ENCODE results near the gene NECTIN4.
"Not testable (repeated sequence)": the region's sequence is repeated elsewhere in the genome, so short reads cannot be mapped to it uniquely, and the experiment has no call there.

The NECTIN4 gene

DNA sequence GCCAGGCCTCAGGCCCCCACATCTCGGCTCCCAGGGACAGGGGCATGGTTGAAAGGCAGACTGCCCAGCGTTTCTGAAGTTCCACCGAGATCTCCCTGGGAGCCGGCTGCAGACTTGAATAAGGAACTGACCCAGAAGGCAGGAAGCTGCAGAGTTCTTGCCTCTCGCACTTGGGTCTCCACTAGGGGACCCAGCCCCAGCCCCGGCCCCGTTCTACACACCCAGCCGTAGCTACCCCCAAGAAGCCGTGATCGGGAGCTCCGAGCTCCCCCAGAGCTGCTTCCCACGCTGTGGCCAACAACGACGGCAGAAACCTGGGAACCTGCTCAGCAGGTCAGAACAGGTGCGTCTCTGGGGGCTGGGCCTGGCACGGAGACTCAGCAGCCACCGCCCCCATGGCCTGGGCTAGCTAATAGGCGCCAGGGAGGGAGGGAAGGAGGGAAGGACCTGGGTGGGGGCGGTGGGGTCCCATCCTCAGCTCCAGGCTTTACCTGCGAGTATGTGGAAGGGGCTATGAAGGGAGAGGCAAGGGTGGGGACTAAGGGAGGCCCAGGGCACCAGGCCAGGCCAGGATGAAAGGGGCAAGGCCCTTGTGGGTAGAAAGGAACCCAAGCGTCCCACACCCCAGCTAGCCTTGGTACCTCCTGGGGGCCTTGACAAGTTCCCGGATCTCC, at the start of gene NECTIN4:
Gene NECTIN4 (minus strand): TSS at position 308 of the 674 bp plus-strand sequence. CDS start 262 bp downstream, at position 46.
- no peak for DNase-seq

DNA sequence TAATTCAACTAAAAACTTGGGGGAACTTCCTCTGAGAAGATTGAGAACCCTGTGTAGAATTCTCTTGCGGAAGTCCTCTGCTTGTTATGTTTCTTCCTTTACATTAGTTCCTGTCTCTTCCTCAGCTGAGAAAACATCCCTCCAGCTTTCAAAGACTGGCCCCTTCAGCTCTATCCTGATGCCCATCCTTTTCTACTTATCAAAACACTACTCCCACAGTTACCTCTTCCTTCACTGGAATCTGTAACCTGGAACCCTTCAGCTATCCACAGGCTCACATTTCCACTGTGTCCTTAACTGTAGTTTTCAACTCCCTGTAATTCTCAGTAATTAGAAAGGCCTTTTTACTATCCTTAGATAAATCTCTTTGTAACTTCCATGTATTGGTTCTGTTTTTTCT, 49.1 kb upstream of the NECTIN4 start:
- no peak for DNase-seq

DNA sequence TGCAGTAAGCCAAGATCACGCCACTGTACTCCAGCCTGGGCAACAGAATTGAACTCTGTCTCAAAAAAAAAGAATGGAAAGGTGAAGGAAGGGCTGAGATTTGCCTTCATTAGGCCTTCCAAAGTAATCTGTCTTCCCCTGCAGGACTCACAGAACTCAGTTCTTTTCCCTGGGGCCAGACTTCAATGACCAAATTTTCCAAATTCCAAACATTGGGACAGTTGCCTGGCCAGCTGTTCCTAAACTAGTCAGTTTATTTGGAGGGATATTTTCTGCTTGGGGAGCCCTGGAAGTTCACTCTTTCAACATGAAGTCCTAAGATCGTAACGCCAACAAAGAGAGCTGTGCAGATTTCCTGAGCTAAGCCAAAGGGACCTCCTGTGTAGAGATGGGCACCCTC, 48.5 kb upstream of the NECTIN4 start:
- no peak for DNase-seq

DNA sequence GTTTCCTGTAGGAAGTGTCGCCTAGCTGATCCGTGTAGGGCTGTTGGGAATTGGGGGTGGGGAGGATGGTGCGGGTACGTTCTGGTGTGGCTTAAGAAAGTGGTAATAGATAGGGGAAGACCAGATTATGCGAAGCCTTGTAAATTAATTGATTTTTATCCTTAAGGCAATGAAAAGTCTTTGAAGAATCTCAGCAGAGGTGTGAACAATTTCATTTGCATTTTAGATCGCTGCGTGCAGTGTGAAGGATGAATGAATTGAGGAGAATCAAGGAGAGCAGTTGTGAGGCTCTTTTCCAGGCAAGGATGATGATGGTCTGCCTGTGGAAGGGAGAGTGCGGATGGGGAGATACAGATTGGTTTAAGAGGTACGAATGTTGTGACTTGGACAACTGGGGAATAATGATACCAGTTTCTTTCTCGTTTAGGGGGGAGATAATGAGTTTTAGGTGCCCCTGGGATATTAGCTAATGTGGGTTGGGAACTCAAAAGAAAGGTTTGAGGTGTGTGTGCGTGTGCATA, 43.9 kb upstream of the NECTIN4 start:
- no peak for DNase-seq

DNA sequence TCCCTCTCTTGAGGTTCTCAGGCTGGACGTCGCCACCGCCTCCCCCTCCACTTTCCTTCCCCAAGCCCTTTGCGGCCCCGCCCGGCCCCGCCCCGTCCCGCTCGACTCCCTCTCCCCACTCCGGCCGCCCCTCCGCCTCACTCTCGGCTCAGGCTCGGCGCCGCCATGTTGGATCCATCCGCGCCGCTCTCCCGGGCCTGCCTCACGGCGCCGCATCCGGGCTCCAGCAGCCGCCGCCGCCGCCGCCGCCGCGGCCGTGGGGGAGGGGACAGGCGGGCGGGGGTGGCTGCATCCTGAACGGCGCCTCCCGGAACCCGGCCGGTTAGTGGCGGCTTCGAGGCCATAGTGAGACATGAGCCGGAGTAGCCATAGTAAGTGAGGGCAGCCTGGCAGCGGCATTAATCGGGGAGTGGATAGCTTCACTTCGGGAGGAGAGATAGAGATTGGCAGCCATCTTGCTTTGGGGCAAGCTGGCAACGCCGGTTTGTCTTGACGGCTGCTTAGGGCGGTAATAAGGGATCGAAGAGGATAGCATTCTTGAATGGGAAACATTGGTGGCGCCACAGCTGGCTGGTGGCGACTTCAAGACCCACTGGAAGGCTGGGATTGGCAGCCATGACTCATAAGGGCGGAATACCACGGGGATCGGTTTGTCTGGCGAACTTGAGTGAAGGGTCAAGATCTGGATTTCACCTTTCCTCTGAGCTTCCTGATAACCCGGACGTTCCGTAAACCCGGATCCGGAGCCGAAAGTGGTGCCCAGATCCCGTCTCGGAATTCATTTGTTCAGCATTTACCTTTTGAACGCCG, 43.3 kb upstream of the NECTIN4 start, which contains the start of gene DEDD:
Gene DEDD (minus strand): TSS at position 258 of the 810 bp plus-strand sequence. CDS start 8,205 bp downstream, outside the sequence.
- peak; percentile 97 for DNase-seq

DNA sequence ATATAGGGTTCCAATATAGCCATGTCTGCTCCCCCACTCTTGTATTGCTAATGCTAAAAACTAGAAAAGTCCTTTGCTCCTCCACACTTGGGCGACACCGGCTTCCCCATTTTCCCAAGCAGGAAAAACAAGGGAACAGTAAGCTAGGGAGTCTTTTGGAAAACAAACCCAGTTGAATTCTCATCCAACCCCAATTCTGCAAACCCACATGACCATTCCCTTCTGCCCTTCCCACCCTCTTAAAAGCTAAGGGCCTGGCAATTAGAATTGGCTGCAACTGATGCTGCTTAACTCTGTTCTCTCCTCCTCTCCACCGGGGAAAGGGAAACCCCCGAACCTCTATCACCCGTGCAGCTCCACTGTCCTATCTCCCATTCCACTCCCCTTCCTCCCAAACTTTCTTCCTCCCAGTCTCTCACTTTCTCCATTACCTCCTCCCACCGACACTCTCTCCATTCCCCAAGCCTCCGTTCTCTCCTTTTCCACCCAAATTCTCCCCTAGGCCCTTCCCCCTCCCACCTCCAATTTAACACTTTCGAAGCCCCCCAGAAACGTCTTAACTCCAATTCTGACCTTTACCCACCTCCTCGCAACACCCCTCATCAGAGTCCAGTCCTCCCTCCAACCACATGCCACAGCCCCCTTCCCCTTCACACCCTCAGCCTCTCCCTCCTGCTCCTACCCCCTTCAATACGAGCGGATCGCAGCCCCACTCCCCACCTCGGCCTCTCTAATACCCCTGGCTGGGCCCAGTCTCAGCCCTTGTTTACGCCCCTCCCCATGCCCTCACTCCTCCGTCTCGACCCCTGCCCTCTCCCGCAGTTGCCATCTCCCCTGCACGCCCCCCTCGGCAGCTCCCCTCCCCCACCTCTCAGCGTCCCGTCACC, 42.4 kb upstream of the NECTIN4 start:
- DNase-seq: peak; percentile 49

DNA sequence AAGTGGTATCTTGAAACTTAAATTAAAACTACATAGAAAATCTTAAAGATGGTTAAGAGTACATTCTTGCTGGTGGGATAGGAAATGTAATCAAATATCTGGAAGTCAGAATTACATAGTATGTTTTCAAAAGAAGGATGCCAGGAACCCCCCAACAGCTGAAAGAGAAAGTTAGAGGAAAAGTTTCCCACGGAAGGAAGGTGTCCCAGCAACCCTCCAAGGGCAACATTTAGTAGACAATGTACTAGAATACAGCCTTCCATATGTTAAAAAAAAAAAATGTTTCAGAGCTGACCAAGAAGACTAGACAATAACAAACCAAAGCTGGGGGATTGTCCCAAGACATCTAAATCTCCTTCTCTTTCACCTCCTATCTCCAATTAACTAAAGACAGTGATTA, 40.9 kb upstream of the NECTIN4 start:
- no peak for DNase-seq

DNA sequence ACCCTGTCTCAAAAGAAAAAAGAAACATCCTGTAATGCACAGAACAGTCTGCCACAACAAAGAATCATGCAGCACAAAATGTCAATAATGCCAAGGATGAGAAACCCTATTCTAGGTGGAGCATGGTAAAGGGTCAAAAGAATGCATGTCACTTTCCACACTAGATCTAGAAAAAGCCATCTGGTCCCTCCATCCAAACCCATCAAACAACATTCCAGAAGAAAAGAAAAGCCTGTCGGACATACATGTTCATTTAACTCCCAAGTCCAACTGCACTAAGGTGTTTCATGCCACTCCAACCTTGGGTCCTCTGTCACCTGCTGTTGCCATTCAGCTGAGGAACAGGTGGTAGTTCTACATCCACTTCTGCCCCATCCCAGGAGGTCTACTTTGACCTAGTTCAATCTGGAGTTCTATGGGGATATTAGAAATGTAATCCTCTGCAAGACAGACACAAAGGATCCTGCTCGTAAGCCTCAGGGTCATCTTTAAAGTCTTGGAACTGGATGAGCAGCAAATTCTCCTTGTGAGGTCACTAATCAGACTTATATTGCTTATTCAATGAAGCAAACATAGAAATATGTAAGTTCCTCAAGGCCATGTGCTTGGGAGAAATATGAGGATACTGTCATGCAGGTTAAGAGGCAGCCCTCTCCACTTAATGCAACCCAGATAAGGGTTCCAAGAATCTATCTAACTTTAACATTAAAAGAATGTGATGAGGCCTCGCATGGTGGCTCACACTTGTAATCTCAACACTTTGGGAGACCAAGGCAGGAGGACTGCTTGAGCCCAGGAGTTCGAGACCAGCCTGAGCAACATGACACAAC, 39.4 kb upstream of the NECTIN4 start:
- DNase-seq: no peak

DNA sequence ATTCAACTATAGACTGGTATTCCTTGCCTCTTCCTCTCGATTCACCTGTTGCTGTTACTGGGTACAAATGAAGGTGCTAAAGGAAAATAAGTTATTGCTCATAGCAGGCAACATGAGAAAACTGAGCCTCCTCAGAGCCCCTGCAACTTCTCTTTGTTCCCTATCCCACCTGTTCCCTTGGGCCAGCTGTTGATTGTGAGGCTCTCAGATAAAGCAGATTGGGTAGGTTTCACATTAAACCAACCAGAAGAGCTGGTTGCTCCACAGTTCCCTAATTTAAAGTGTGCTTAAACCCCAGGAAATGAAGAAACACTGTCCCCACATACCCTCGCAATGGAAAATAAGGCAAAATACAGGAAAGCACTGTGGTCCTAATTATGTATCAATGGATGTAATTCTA, 38.3 kb upstream of the NECTIN4 start:
- no peak for DNase-seq

DNA sequence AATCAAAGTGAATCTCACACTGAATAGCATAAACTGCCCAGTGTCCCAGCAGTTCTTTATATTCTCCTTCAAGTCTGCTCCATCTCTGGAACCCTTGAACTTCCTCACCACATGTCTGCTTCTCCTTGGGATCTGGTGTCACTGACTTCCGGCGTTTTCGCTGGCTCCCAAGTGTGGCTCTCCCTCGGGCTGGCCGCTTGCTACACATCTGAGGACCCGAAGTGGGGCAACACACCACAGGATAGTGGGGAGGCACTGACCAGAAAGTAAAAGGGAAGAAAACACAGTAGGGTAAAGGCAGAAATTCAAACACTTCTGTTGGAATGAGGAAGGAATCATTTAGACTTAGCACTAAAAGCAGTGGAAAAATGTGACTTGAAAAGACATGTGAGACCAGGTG, 33.6 kb upstream of the NECTIN4 start:
- no peak for DNase-seq

DNA sequence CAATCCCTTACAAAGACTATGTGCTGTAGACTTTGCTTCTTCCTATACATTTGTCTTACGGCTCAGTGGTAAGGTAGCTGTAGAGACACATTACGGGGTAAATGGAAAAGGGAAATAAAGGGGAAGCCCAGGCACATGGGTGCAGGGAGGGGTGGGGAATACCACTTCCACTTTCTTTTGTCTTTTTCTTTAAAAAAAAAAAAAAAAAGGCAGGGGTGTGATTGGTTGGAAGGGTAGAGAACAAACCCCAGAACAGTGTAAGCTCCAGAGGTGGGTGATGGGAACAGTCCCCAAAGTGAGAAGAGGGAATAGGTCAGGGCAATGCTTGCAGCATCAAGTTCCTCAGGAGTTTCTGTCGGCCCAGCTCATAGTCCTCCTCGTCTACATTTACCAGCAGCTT, 32.5 kb upstream of the NECTIN4 start:
- no peak for DNase-seq

DNA sequence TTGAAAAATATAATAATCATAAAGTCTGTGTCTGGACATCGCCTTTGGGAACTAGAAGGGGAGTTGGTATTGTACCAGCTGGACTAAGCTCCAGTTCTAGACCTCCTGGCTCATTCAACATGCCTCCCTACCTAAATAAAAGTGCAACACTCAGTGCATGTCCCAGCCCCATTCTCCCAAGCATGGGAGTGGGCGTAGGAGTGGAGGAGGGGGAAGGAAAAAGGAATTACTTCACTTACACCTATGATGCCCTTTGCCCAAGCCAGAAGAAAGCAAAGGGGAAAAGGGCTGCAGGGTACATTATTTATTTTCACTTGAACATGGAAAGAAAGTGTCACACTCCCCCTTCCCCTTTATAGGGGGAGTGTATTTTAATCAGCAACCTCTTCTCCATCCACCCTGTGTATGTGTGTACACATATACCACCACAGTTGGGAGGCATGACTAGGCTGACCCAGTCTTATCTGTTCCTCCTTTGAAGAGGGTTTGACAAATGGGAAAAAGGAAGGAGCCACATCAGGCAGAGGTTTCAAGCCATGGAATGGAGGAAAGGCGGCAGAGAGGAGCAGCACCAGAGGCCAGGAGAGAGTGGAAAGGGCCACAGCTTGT, 31.8 kb upstream of the NECTIN4 start:
- no peak for DNase-seq

DNA sequence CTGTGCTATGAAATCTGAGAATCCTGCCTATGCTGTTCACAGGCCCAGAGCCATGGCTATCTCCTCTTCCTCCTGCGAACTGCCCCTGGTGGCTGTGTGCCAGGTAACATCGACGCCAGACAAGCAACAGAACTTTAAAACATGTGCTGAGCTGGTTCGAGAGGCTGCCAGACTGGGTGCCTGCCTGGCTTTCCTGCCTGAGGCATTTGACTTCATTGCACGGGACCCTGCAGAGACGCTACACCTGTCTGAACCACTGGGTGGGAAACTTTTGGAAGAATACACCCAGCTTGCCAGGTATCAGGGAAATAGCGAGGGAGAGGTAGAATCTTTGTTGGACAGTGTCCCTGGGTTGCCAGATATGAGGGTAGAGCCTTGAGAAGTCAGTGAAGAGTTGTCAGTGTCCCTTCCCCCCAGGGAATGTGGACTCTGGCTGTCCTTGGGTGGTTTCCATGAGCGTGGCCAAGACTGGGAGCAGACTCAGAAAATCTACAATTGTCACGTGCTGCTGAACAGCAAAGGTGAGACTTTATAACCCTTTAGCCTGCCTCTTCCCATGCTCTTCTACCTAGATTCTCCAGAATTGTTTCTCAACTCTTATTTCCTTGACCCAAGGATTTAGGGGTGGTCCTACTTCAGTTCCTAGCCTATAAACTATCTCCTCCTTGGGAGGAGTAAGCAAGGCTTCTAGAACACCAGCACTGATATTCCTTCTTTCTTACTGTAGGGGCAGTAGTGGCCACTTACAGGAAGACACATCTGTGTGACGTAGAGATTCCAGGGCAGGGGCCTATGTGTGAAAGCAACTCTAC, 29.9 kb upstream of the NECTIN4 start:
- peak; percentile 46 for DNase-seq

DNA sequence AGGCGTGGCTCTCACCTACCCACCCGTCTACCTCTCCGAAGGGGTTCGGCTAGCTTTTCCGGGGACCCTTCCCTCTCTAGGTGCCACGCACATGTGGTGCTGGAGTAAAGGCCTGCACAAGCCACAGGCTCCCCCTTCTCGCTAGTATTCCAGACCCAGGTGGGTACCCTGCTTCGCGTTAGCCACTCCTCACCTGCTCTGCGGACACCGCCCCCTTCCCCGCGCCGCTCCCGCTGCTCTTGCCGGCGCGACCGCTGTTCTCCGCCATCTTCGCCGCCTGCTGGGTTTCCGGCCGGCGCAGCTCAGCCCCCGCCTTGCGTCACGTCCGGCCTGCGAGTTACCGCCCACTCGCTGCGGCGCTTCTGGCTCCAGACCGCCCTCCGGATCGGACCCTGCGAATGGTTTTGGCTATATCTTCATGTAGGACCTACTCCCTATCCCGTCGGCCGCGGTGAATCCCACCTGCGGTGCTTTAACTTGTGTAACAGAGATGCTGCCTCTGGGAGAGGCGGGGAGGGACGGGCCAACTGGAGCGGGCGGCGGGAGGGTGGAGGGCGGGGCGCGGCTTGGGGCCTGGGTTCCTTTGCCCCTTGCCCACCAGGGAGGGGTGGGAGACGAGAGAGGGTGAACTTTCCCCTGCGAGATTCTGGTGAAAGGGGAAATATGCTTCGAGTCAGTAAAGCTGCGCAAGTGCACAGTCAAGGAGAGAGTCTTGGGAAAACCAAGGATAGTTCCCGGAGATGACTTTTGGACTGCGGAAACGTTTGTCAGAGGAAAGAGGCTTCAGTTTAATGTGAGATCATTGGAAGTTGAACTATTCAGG, 28.6 kb upstream of the NECTIN4 start, which contains the start of the genes NIT1 and PFDN2:
Gene NIT1 (plus strand): TSS at position 347 of the 823 bp plus-strand sequence. CDS start 72 bp downstream, at position 419.
Gene PFDN2 (minus strand): TSS at position 279 of the 823 bp plus-strand sequence. CDS start 11 bp downstream, at position 268.
- peak; percentile 93 for DNase-seq

DNA sequence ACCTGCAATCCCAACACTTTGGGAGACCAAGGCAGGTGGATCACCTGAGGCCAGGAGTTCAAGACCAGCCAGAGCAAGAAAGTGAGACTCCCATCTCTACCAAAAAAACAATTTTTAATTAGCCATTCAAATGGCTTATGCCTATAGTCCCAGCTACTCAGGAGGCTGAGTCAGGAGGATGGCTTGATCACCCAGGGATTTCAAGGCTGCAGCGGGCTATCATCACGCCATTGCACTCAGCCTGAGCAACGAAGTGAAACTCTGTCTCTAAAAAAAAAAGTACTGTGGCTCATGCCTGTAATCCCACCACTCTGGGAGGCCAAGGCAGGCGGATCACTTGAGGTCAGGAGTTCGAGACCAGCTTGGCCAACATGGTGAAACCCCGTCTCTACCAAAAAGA, 26.6 kb upstream of the NECTIN4 start:
- not testable (repeated sequence) for DNase-seq

DNA sequence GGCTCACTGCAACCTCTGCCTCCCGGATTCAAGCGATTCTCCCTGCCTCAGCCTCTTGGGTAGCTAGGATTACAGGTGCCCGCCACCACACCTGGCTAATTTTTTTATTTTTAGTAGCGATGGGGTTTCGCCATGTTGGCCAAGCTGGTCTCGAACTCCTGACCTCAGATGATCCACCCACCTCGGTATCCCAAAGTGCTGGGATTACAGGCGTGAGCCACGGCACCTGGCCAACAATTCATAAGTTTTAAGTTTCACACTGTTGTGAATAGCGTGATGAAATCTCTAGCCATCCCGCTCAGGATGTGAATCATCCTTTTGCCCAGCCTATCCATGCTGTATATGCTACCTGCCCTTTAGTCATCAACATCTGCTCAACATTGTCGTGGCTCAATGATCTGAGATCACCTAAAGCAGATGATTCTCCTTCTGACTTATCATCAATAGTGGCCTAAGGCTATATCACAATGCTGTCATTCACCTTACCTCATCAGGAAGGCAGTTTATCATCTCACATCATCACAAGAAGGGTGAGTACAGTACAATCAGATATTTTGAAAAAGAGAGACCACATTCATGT, 25.9 kb upstream of the NECTIN4 start:
- DNase-seq: no peak

DNA sequence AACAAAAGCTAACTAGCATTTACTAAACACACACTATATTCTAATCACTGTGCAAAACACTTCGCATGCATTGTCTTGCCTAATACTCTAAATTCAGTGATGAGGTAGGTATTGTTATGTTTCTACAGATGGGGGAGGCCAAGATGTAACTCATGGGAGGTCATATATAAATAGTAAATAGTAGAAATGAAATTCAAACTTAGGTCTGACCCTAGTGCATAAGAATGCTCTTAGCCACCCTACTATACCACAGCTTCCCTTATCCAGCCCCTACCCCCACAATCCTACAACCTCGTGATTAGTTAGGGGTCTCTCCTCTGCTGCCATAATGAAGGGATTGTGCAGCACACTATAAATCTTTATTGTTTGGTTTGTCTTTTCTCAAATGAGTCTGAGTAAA, 25.2 kb upstream of the NECTIN4 start:
- no peak for DNase-seq

DNA sequence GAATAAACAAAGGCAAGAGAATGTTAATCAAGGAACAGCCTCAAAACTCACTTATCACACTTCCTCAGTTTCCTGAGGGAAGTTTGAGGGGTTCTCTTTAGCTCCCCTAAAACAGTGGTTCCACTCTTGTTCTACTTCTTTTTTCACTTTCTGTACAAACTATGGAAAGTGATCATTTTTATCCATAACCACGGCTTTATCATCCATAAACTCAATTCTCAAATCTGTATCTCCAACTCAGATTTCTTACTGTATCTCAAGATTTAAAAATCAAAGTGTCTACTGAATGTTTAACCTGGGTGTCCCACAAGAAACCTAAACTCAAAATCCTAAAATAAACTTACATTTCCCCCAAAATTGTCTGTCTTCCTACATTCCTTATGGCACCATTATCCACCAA, 24.6 kb upstream of the NECTIN4 start:
- DNase-seq: no peak

DNA sequence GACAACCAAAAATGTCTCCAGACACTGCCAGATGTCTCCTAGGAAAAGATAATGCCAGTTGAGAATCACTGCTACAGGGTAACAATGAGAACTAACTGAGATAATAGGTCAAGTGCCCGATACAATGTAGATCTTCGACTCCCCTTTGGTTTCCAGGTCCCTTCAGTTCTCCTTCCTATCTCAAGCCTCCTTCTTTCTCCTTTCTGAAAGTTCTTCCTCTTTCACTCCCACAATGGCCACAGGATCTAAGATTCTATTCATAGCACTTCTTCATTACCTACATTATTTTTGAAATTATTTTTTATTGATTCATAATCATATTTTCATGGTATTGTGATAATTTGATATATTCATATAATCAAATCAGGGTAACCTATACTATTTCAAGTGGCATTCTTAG, 22.2 kb upstream of the NECTIN4 start:
- no peak for DNase-seq
